ENCODE results near the gene ABCA8. TPM values are rescaled to one million over a fixed set of nuclear protein-coding genes. Genes with fewer than 3 reads are reported as not detected.
"Not testable (repeated sequence)": the region's sequence is repeated elsewhere in the genome, so short reads cannot be mapped to it uniquely, and the experiment has no call there.

ABCA8 gene
- total RNA-seq, 1 donor = under 0.01 TPM

DNA sequence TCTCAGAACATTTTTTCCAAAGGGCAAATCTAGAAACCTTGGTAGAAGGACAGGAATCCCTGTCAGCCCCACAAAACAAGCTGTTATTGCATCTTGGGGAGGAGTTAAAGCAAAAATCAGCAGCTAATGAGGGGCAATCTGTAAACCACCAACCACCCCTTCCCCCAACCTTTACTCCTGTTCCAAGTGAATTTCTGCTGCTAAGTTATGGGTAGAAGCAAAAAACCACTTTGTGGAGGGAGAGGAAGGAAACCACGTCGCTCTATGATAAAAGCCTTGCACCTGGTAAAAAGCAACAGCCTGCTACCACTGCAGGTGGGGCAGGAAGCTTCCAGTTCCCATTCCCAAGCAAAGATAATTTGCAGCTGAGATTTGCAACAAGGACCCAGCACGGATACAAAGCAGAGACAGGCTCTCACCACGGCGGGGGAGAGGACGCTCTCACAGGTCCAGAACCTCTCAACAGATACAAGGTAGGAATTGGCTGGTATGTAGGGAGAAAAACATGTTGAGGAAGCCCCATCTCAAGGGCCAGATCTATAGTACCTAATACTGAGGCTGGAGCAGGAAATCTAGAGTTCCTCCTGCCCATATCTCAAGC lies 10.7 kb downstream of the ABCA8 start:
- peak in 1 of 3 donors; percentile 4 for DNase-seq (ENCODE audit: low read depth in 2 of 3, low spot score in 2 of 3)

DNA sequence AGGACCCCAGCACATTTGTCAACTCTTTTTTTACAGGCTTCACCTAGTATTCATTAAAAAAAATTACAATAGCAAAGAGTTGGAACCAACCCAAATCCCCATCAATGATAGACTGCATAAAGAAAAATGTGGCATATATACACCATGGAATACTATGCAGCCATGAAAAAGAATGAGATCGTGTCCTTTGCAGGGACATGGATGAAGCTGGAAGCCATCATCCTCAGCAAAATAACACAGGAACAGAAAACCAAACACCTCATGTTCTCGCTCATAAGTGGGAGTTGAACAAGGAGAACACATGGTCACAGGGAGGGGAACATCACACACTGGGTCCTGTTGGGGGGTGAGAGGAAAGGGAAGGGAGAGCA lies 11.4 kb downstream of the ABCA8 start:
- DNase-seq (ENCODE audit: low read depth in 2 of 3, low spot score in 2 of 3) = not testable (repeated sequence)

DNA sequence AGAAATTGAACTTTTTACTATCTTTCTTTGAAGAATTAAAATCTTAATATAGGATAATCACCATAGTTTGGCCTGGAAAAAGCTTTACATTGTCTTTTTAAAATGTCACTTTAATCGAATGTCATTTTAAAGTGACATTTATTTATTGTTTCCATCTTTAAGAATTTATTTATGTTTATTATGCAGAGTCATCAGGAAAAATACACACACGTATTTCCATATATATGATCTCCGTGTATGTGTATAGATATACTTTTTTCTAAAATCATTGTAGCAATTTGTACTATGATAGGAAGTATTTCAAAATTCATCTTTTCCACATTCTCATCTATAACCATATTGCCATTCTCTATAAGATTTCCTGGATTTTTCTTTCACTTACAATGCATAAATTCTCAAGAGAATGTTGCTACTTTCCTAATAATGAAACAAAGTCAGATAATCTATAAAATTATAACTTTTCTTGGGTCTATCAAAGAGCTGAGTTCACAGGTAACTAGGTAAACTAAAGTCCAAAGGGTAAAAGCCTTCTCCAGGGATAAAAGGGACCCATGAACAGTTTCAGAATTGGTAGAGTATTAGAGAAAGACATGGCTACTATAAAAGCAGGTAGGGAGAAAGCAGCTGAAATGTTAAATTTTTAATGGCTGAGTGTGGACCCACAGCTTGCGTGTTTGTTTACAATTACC lies 11.9 kb downstream of the ABCA8 start:
- no peak for DNase-seq (ENCODE audit: low read depth in 2 of 3, low spot score in 2 of 3)

DNA sequence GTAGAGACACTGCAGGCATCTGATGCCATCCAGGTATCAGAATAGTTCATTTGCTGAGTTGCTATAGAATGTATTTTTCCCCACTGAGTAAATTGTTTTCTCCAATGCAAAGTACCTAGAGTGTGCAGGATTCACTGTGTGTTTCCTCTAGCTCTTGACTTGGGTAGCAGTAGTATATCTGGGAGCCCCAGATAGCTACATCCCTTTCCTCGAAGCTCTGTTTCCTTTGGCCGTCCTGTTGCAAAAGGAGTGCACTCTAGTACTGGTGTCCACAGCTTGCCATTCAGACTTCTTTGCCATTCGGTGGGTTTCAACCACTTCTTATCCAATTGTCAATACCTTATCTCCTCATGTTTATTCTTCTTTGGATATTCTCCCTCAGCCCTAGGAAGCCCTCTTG lies 12.8 kb downstream of the ABCA8 start:
- DNase-seq (ENCODE audit: low read depth in 2 of 3, low spot score in 2 of 3) = no peak

DNA sequence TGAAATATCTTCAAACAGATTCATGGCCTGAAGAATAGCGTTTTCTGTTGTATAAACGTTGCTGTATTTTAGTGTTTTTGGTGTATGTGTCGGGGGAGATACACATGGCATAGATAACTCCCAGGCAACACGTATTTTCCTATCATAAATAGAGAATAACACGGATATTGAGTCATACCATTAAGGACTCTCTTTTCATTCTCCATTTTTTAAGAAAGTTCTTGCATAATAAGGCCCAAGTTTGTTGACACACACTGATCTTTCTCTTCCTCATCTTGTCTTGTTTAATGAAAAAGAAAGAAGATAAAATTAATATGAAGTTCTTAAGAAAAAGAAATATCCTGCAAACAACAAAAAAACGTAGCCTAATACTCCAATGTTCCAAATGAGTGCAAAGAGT lies 13.4 kb downstream of the ABCA8 start:
- DNase-seq (ENCODE audit: low read depth in 2 of 3, low spot score in 2 of 3) = no peak

DNA sequence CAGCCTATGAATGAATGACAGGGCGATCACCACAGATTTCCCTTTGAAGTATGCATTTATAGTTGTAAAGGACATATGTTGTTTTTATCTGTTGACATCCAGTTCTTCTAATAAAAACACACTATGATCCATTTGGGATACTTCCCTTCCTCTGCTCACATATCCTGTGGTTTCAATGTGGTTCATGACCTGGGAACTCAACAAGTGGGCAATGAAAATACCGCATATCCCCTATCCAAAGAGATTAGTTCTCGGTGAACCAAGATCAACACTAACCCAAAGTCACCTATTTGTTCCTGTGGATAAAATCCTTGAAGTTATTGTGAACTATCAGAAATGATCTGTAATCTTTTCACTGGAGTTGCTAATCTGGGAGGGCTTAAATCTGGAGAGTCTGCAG lies 16.0 kb downstream of the ABCA8 start:
- DNase-seq (ENCODE audit: low read depth in 2 of 3, low spot score in 2 of 3) = no peak

DNA sequence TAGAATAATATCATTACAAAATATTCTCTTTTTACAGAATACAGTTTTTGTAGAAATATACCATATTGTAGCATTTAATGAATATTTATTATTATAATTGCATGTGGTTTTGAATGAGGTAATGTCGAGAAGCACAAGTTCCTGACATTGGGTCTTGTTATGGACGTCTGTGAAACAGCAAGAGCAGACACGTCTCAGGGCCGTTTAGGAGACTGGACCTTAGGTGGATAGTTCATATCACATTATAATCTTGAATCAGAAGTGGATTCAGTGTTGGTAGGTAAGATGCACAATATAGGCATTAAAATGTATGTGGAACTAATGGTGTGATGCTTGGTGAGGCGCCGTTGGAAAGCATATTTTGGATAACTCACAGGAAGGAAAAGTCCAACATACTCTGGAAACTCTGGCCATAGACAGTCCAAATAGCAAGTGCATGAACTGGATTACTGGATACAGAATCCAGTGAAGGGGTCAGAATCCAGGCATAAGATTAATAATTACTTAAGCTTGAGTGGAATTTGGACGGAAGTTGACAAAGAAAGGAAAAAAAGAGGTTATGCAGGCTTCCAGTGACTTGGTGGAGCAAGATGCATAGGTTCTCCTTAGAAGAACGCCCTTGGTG lies 17.2 kb downstream of the ABCA8 start:
- no peak for DNase-seq (ENCODE audit: low read depth in 2 of 3, low spot score in 2 of 3)

DNA sequence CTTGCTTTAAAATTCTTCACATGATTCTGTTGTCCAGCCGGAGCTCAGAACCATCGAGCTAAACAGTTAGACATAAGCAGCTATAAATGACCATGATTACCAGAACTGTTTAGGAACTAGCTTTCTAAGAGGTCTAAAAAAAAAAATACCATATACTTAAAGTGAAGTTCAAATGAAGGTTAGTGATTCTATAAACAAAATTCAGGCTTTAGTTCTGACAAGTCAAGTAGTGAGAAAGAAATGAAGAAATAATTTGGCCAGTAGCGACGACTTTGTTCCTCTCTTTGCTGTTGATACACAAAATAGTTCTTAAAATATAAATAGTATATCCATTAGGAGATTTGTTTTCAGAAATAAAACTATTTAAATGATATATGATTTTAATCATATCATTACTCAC lies 27.7 kb downstream of the ABCA8 start:
- no peak for DNase-seq (ENCODE audit: low read depth in 2 of 3, low spot score in 2 of 3)

DNA sequence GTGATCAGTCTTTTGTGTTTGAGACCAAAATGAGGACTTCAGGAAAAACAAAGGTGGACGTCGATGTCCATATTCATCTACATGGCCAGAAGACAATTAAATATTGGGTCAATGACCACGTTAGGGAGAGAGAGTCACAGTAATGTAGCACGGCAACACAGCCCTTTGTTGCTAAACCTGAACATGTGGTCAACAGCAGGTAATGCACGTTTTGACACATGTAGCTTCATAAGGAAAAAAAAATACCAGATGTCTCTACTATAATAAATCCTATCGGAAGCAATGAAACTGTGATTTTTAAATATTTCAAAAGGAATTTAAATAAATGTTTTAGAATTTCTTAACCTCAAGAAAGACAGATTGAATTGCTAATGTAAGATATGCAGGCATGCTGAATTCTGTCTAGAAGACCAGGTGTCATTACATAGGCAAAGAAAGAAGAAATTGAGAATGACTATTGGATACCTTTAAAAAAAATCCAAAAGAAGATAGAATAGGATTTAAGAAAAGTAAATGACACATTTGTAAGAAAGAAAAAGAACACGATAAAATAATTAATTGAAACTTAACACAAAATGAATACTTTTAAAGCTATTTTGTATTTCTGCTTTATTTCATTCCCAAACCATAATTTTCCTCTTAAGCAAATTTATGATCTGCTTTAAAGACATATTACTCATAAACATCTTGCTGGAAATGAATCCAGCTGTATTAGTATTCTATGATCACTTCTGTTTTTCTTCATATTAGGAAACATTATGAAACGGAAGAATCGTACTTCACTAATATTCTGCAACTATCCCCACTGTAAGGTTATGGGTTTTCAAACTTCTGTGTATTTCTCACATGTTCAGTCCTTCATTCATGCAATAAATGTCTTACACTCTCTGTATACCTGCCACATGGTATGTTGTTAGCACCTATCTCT lies 30.1 kb downstream of the ABCA8 start:
- no peak for DNase-seq (ENCODE audit: low read depth in 2 of 3, low spot score in 2 of 3)

DNA sequence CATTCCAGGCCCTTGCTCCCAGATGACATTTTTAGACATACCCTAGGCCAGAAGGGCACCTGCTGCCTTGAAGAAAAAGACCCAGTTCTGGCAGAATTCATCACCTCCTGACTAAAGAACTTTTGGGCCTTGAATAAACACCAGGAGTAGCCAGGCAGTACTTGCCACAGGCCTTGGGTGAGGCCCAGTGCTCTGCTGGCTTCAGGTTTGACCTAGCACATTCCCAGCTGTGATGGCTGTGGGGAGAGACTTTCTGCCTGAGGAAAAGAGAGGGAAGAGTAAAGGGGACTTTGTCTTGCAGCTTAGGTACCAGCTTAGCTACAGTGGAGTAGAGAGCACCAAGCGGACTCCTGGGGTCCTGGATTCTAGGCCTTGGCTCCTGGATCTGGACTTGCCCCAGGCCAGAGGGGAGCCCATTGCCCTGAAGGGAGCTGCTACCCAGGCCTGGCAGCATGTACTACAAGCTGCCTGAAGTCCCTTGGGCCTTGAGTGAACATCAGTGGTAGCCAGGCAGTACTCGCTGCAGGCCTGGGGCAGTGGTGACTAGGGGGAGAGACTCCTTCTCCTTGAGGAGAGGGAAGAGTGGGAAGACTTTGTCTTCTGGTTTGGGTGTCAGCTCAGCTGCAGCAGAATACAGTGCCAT lies 44.3 kb downstream of the ABCA8 start:
- DNase-seq (ENCODE audit: low read depth in 2 of 3, low spot score in 2 of 3) = no peak

DNA sequence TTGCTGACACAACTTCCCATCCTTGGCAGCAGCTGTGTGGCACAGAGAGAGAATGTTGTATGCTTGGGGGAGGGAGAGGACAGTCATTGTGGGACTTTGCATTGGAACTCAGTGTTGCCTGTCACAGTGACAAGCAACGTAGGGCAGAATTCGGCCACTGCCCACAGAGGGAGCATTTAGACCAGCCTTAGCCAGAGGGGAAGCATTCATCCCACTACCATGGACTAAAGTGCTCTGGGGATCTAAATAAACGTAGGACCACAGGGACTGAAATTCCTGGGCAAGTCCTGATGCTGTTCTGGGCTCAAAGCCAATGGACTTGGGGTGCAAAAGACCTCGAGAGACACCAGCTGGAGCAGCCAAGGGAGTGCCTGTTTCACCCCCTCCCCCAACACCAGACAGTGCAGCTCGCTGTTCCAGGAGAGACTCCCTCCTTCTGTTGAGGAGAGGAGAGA lies 44.9 kb downstream of the ABCA8 start:
- no peak for DNase-seq (ENCODE audit: low read depth in 2 of 3, low spot score in 2 of 3)

DNA sequence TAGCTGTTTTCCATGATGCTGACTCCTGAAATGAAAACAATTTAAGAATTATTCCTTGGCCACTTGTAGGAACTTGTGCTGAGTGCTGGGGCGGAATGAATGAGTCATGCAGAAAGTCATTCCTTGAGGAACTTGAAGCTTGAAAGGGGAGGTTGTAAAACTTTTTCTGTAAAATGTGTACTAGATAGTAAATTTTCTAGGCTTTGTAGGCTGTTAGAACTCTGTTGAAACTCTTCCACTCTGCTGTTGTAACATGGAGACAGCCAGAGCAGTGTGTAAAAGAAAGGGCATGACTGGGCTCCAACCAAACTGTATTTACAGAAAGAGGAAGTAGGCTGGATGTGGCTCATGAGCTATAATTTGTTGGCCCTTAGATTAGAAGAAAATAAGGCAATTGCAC lies 46.1 kb downstream of the ABCA8 start:
- peak in 2 of 3 donors; percentile 44 to 87 for DNase-seq (ENCODE audit: low read depth in 2 of 3, low spot score in 2 of 3)

DNA sequence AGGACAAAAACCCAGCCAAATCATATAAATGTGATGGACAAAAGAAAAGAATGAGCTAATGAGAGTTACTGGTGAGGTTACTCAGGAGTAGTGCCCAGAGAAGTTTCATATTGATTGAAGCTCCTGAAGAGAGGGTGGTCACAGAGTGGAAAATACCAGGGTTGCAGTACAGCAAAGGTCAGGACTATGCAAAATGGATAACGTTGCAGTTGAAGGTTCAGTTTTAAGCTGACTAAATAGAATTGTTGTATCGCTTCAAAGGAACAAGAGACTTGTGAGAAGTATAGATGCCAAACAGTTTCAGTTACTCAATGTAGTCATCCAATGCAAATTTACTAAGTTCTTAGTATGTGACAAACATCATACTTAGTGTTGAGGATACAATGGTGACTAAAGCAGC lies 47.1 kb downstream of the ABCA8 start:
- no peak for DNase-seq (ENCODE audit: low read depth in 2 of 3, low spot score in 2 of 3)

DNA sequence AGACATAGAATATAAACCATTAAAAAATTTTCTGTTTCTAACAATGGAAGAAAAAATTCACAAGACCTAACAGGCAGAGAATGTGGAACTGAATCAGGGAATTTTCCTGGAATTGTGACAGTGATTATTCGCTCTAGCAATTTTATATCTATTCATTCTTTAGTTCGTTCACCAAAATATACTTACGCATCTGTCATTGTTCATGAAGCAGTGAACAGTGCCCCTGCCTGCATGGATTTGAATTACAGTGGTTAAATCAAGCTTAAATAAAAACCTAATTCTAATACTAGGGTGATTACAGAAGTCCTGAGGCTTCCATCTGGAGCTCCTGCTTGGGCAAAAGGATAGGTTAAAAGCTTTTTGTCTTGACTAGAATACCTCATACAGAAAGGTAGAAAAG lies 48.6 kb downstream of the ABCA8 start:
- peak in 1 of 3 donors; percentile 27 for DNase-seq (ENCODE audit: low read depth in 2 of 3, low spot score in 2 of 3)

DNA sequence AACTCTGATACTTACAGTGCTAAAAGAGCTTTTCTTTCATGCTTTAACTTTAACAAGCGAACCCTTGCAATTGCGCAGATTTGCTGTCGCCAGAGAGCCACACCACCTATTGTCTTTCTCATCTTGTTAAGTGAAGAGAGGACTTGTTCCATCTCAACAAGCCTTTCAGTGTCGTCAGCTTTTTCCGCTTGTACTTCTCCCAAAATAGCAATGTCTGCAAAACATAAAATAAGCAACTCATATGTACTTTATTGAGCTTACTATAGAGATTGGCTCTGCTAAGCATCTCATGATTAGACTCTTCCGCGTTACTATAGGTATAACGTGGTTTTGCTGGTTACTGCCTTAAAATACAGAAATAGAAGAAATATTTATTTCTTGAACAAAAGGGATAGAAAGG lies 51.9 kb downstream of the ABCA8 start:
- no peak for DNase-seq (ENCODE audit: low read depth in 2 of 3, low spot score in 2 of 3)

DNA sequence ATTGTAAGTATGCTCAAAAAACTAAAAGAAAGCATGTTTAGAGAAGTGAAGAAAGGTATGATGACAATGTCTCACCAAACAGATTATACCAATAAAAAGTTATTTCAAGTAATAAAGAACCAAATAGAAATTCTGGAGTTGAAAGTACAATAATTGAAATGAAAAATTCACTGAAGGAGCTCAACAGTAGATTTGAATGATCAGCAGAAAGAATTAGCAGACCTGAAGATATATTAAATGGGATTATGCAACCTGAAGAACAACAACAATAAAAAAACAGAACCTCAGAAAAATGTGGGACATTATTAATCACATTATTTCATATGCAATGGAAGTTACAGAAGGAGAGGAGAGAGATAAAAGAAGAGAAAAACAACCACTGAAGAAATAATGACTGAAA lies 57.6 kb downstream of the ABCA8 start:
- no peak for DNase-seq (ENCODE audit: low read depth in 2 of 3, low spot score in 2 of 3)

DNA sequence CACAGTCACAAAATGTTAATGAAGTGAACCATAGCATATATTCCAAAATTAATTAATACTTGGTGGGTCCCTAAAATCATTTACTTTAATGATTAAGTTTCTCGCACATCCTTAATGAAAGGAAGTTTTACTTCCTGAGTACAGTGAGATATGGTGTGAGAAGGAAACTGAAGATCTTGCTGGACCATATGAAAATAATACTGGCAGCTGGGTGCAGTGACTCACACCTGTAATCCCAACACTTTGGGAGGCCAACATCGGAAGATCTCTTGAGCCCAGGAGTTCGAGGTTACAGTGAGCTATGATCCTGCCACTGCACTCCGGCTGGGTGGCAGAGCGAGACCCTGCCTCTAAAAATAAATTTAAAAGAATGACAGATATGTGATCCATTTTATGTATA lies 62.5 kb downstream of the ABCA8 start:
- no peak for DNase-seq (ENCODE audit: low read depth in 2 of 3, low spot score in 2 of 3)

DNA sequence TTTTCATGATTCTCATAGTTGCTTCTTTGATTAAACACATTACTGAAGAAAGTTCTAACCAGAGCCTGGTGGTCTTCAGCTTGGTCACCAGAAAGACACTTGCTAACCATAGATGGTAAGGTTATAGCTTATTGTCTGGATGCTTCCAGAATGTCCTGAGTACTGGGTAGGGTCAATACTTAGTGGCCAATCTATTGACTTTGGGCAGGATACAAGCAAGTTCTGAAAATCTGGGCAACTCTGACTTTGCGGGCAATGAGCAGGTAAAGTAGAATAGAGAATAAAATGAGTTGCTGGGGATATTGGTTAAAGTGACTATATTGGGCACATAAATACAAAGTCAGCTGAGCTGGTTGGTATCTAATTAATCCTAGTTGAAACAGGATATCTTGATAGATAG lies 63.0 kb downstream of the ABCA8 start:
- DNase-seq (ENCODE audit: low read depth in 2 of 3, low spot score in 2 of 3) = no peak

DNA sequence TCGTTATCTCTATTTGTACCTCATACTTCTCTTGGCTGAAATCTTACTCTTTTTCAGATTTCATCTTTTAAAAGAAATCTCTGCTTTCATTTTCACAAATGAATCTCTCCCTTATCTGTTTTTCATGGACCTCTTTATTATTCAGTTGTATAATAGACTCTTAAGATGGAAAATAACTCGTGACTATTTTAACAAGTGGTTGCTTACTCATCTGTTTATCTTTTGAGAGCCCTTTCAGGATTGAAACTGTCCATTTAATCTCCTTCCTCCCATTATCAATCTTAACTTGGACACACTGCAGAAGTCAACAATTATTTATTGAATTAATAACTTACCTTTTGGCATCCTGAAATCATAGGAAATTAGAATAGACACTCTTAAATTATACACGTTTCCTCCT lies 68.8 kb downstream of the ABCA8 start:
- no peak for DNase-seq (ENCODE audit: low read depth in 2 of 3, low spot score in 2 of 3)

DNA sequence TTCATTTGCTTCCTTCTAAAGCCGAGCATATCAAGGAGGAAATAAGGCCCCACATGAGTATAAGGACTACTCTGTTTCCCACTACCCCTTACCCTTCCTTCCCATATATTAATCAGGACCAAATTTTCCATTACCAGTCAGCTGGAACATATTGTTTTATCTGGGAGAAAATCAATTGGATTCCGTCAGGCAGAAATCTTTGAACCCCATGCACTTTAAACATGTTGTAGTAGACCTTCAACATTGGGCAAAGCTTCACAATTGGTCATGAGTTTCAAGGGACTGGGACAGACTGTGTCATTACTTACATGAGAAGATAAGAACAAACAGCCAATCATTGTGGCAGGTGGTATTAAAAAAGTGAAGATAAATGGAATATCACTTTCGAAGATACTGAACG lies 70.3 kb downstream of the ABCA8 start:
- no peak for DNase-seq (ENCODE audit: low read depth in 2 of 3, low spot score in 2 of 3)
